ENCODE data around the gene SLC9A8. TPM values are rescaled to one million over a fixed set of nuclear protein-coding genes. Genes with fewer than 3 reads are reported as not detected.

Gene SLC9A8
- total and polyA plus RNA-seq, 2 of the 4 experiments (the other 2 are of a cell fraction) = 4.1 to 5.0 TPM

GRCh38 chr20:49916146-49917002 is 103.7 kb downstream of the SLC9A8 start:
- CTCF ChIA-PET = no interaction called here
- 52% methylated on average over 2 of the region's 19 CpGs; no CpG with 5 or more reads in 1 of the 2 experiments for WGBS, 2 experiments (ENCODE audit: extremely low coverage in 2 of 2, insufficient read length in 1 of 2)

More at GRCh38 chr20:49916146-49917002, 103.7 kb downstream of the SLC9A8 start:
- no TSS peak for BruUV-seq (replicated peaks)
- Histone ChIP-seq H4K5ac (ENCODE audit: low read depth, low read length) (no peak overlapping the region), H2BK120ac (ENCODE audit: low read depth, low read length) (no peak overlapping the region), H3K36me3 (ENCODE audit: control insufficient read depth, insufficient read depth, low read length) (no peaks in the 10 kb centered on the region), H3K4me1 (ENCODE audit: control insufficient read depth, insufficient read depth, low read length) (peaks cover 9% of the 10 kb centered on the region), H2BK5ac (ENCODE audit: low read depth, low read length, poor library complexity, severe bottlenecking) (no peak overlapping the region), H4K8ac (ENCODE audit: low read depth in 2 of 2, low read length in 2 of 2) (peak overlapping the region; percentile 93 to 100), H3K23ac (ENCODE audit: low read depth, low read length) (no peak overlapping the region; the same call in 1 of the 2 replicates), H3K4ac (ENCODE audit: low read depth, low read length) (peak overlapping the region; percentile 100), H3K56ac (ENCODE audit: extremely low read depth, insufficient read depth, low read length) (no peak overlapping the region), H2BK20ac (ENCODE audit: low read depth, low read length) (no peak overlapping the region), H2AFZ (replicated peaks; ENCODE audit: low read length, poor library complexity) (peak overlapping the region; percentile 100), H3K4me3 (ENCODE audit: insufficient read depth, low read depth, low read length) (peak overlapping the region; percentile 90), H3K18ac (ENCODE audit: low read depth, low read length) (no peak overlapping the region), H3K9me3 (ENCODE audit: control insufficient read depth, insufficient read depth, low read length) (no peaks in the 10 kb centered on the region), H2AK5ac (ENCODE audit: low read depth, low read length) (no peak overlapping the region), H3K9ac (ENCODE audit: low read depth, low read length) (peak overlapping the region; percentile 99; the same call in 1 of the 2 replicates), H2BK15ac (ENCODE audit: low read depth, low read length) (no peak overlapping the region), H3K27me3 (ENCODE audit: control insufficient read depth, insufficient read depth, low read length) (no peaks in the 10 kb centered on the region), H4K91ac (ENCODE audit: insufficient read depth, low read depth, low read length) (no peak overlapping the region), H4K20me1 (ENCODE audit: insufficient read depth, low read length) (peaks cover 25% of the 10 kb centered on the region; the same call in 1 of the 2 replicates), H3K14ac (replicated peaks; ENCODE audit: low read depth, low read length) (no peak overlapping the region), H2AK9ac (replicated peaks; ENCODE audit: low read depth, low read length, poor library complexity) (peak overlapping the region; percentile 80), H3K27ac (ENCODE audit: insufficient read depth, low read length) (no peak overlapping the region), H3K4me2 (ENCODE audit: low read depth, low read length) (peak overlapping the region; percentile 63), H3K9me1 (ENCODE audit: insufficient read depth, low read length) (peaks cover 3% of the 10 kb centered on the region; the same call in 1 of the 2 replicates), H3K79me1 (ENCODE audit: low read depth in 1 of 2, low read length in 2 of 2) (peaks cover 9 to 43% of the 10 kb centered on the region in 2 experiments; a peak in 2 of 4 replicates)
- in situ Hi-C loops (cut with MboI; ENCODE audit: low sequenced_read_pairs) (no loop called here), dilution Hi-C loops (cut with HindIII; ENCODE audit: low sequenced_read_pairs, unreplicated experiment) (no loop called here), intact Hi-C loops (cut with micrococcal nuclease) (no loop called here)
- ATAC-seq (ENCODE audit: low read depth) (no peak), DNase-seq (peak; percentile 55)
- POLR2A ChIA-PET (ENCODE audit: unreplicated experiment) = no interaction called here
- TF ChIP-seq RAD21 (IDR thresholded peaks at IDR 0.05; ENCODE audit: low read length) (no peak), CHD1 (IDR thresholded peaks at IDR 0.05; ENCODE audit: low read depth, low read length) (no peak), RCOR1 (IDR thresholded peaks at IDR 0.05; ENCODE audit: insufficient replicate concordance, low read length) (no peak), NFE2L2 (IDR thresholded peaks at IDR 0.05; ENCODE audit: low read depth, low read length) (no peak)
